GM21526 (cell line): ENCODE measurements around the gene SERPINA12.
"Not testable (repeated sequence)": the region's sequence is repeated elsewhere in the genome, so short reads cannot be mapped to it uniquely, and the experiment has no call there.

Experiments
- ATAC-seq: cut with Tn5 transposase; IDR thresholded peaks from one replicate; pipeline ENCODE4 v1.9.1; 2021; ENCODE audit warnings: moderate library complexity; ENCODE audit not compliant: unreplicated experiment, low FRiP score

Gene SERPINA12

GRCh38 chr14:94538070-94538740, 28.9 kb upstream of the SERPINA12 start:
- ATAC-seq = no peak

- no peak for ATAC-seq
These were observed 27.6 kb upstream of the SERPINA12 start for GRCh38 chr14:94536836-94537235.

- ATAC-seq = no peak
These were observed 26.2 kb upstream of the SERPINA12 start for GRCh38 chr14:94535506-94535905.

GRCh38 chr14:94532447-94532846, 23.2 kb upstream of the SERPINA12 start:
- no peak for ATAC-seq

GRCh38 chr14:94531187-94531586, 21.9 kb upstream of the SERPINA12 start:
- ATAC-seq = no peak

- ATAC-seq = no peak
These were observed 14.8 kb upstream of the SERPINA12 start for GRCh38 chr14:94524093-94524492.

- ATAC-seq = no peak
These were observed 14.0 kb upstream of the SERPINA12 start for GRCh38 chr14:94523265-94523664.

- ATAC-seq = no peak
These were observed 13.0 kb upstream of the SERPINA12 start for GRCh38 chr14:94522115-94522724.

- ATAC-seq = no peak
These were observed 12.3 kb upstream of the SERPINA12 start for GRCh38 chr14:94521375-94522114.

GRCh38 chr14:94517641-94518257, 8.5 kb upstream of the SERPINA12 start:
- ATAC-seq = no peak

GRCh38 chr14:94517248-94517640, 8.0 kb upstream of the SERPINA12 start:
- no peak for ATAC-seq

- ATAC-seq = no peak
These were observed 6.6 kb upstream of the SERPINA12 start for GRCh38 chr14:94515856-94516255.

- no peak for ATAC-seq
These were observed 6.2 kb upstream of the SERPINA12 start for GRCh38 chr14:94515426-94515825.

- ATAC-seq = no peak
These were observed 5.1 kb upstream of the SERPINA12 start for GRCh38 chr14:94514351-94514750.

- not testable (repeated sequence) for ATAC-seq
These were observed 1.2 kb upstream of the SERPINA12 start for GRCh38 chr14:94510481-94510880.

- no peak for ATAC-seq
These were observed 3.6 kb downstream of the SERPINA12 start for GRCh38 chr14:94505641-94506040.

- no peak for ATAC-seq
These were observed 4.1 kb downstream of the SERPINA12 start for GRCh38 chr14:94505206-94505605.

- no peak for ATAC-seq
These were observed 7.4 kb downstream of the SERPINA12 start for GRCh38 chr14:94501588-94502516.

- ATAC-seq = no peak
These were observed 9.0 kb downstream of the SERPINA12 start for GRCh38 chr14:94500264-94500663.

- no peak for ATAC-seq
These were observed 9.6 kb downstream of the SERPINA12 start for GRCh38 chr14:94499673-94500072.
